ENCODE results near the gene SBK3. TPM values are rescaled to one million over a fixed set of nuclear protein-coding genes. Genes with fewer than 3 reads are reported as not detected.

SBK3 gene
- total and polyA plus RNA-seq, 2 donors (not counting 1 experiment from before 2014, with no cell fraction given) = not detected

- intact Hi-C loops (cut with micrococcal nuclease) = no loop called here
- DNase-seq (no peak), ATAC-seq (ENCODE audit: low read depth) (no peak)
- no peaks in the 10 kb centered on the region for H3K4me1 ChIP-seq (ENCODE audit: control insufficient read depth in 2 of 2, insufficient read depth in 2 of 2, low read length in 2 of 2)
- CTCF ChIA-PET = interaction anchor here (0.6 kb wide), 1 partner anchor 9 kb away, joined by 3 read pairs; no protein-coding TSS in a partner anchor
- H3K27me3 ChIP-seq (replicated peaks in 1 of 4; ENCODE audit: control extremely low read depth in 1 of 4, control insufficient read depth in 3 of 4, insufficient read depth in 4 of 4, low read length in 3 of 4) = peaks cover 0 to 24% (median 4%) of the 10 kb centered on the region in 4 experiments
- no peak overlapping the region for H3K27ac ChIP-seq (ENCODE audit: low read length in 2 of 2)
- peak overlapping the region; percentile 22 for H2AFZ ChIP-seq (ENCODE audit: insufficient read depth, low read depth, low read length, poor library complexity, severe bottlenecking)
- H3K9me3 ChIP-seq (ENCODE audit: control extremely low read depth in 1 of 3, control insufficient read depth in 2 of 3, insufficient read depth in 1 of 3, low read length in 2 of 3) = no peaks in the 10 kb centered on the region
- no peak overlapping the region for H3K4me2 ChIP-seq (replicated peaks; ENCODE audit: low read depth, low read length, poor library complexity, severe bottlenecking)
- H3K4me3 Mint-ChIP-seq = no peak overlapping the region
- H3K4me3 ChIP-seq (ENCODE audit: control extremely low read depth in 1 of 5, extremely low read depth in 1 of 5, insufficient read depth in 1 of 5, low read depth in 2 of 5, low read length in 4 of 5) = no peak overlapping the region
- POLR2A ChIA-PET = no interaction called here
- no peaks in the 10 kb centered on the region for H4K20me1 ChIP-seq (ENCODE audit: control insufficient read depth, insufficient read depth, low read length, poor library complexity, severe bottlenecking)
- no peak overlapping the region for H3K27ac Mint-ChIP-seq
- no peaks in the 10 kb centered on the region for H3K79me2 ChIP-seq (ENCODE audit: control insufficient read depth, insufficient read depth, low read length)
- H3K9me3 Mint-ChIP-seq (ENCODE audit: insufficient read depth) = peaks cover 4% of the 10 kb centered on the region
- TF ChIP-seq EZH2 (IDR thresholded peaks at IDR 0.05; ENCODE audit: borderline replicate concordance, insufficient read depth, low read depth, low read length, poor library complexity, severe bottlenecking) (no peak), CTCF (IDR thresholded peaks at IDR 0.05) (no peak)
- H3K9ac ChIP-seq (ENCODE audit: low read length) = no peak overlapping the region
- WGBS (ENCODE audit: insufficient coverage) = 27% methylated on average over 10 of the region's 17 CpGs
- H3K36me3 ChIP-seq (replicated peaks in 1 of 2; ENCODE audit: control extremely low read depth in 1 of 2, control insufficient read depth in 1 of 2, extremely low read depth in 1 of 2, insufficient read depth in 2 of 2, low read length in 1 of 2) = no peaks in the 10 kb centered on the region
- H3K4me1 Mint-ChIP-seq = peaks cover 2% of the 10 kb centered on the region
- H3K27me3 Mint-ChIP-seq = peaks cover 44% of the 10 kb centered on the region
These were observed 1.7 kb upstream of the SBK3 start for GRCh38 chr19:55546822-55547614.

GRCh38 chr19:55546011-55546410 lies 668 bp upstream of the SBK3 start:
- ATAC-seq (ENCODE audit: low read depth) = no peak
- Histone ChIP-seq H3K79me2 (ENCODE audit: control insufficient read depth, insufficient read depth, low read length) (no peaks in the 10 kb centered on the region), H3K27ac (ENCODE audit: low read length in 2 of 2) (no peak overlapping the region), H3K9ac (ENCODE audit: low read length) (no peak overlapping the region), H3K4me3 (ENCODE audit: control extremely low read depth in 1 of 5, extremely low read depth in 1 of 5, insufficient read depth in 1 of 5, low read depth in 2 of 5, low read length in 4 of 5) (no peak overlapping the region), H3K4me1 (ENCODE audit: control insufficient read depth in 2 of 2, insufficient read depth in 2 of 2, low read length in 2 of 2) (no peaks in the 10 kb centered on the region), H3K27me3 (replicated peaks in 1 of 4; ENCODE audit: control extremely low read depth in 1 of 4, control insufficient read depth in 3 of 4, insufficient read depth in 4 of 4, low read length in 3 of 4) (peaks cover 0 to 24% (median 4%) of the 10 kb centered on the region in 4 experiments), H3K4me2 (replicated peaks; ENCODE audit: low read depth, low read length, poor library complexity, severe bottlenecking) (no peak overlapping the region), H2AFZ (ENCODE audit: insufficient read depth, low read depth, low read length, poor library complexity, severe bottlenecking) (no peak overlapping the region), H4K20me1 (ENCODE audit: control insufficient read depth, insufficient read depth, low read length, poor library complexity, severe bottlenecking) (no peaks in the 10 kb centered on the region), H3K36me3 (replicated peaks in 1 of 2; ENCODE audit: control extremely low read depth in 1 of 2, control insufficient read depth in 1 of 2, extremely low read depth in 1 of 2, insufficient read depth in 2 of 2, low read length in 1 of 2) (no peaks in the 10 kb centered on the region), H3K9me3 (ENCODE audit: control extremely low read depth in 1 of 3, control insufficient read depth in 2 of 3, insufficient read depth in 1 of 3, low read length in 2 of 3) (no peaks in the 10 kb centered on the region)
- TF ChIP-seq CTCF (IDR thresholded peaks at IDR 0.05) = no peak
- no peak for TF ChIP-seq EZH2 (IDR thresholded peaks at IDR 0.05; ENCODE audit: borderline replicate concordance, insufficient read depth, low read depth, low read length, poor library complexity, severe bottlenecking)
- DNase-seq = no peak
- intact Hi-C loops (cut with micrococcal nuclease) = no loop called here
- ChIA-PET POLR2A (no interaction called here), CTCF (no interaction called here)
- Mint-ChIP-seq H3K4me3 (no peak overlapping the region), H3K9me3 (ENCODE audit: insufficient read depth) (peaks cover 4% of the 10 kb centered on the region), H3K4me1 (peaks cover 2% of the 10 kb centered on the region), H3K27ac (no peak overlapping the region), H3K27me3 (peaks cover 39% of the 10 kb centered on the region)
- WGBS (ENCODE audit: insufficient coverage) = 91% methylated on average over 7 of the region's 11 CpGs

Measured in B cell (primary cell).